ENCODE measurements around the gene TNFRSF1B. TPM values are rescaled to one million over a fixed set of nuclear protein-coding genes. Genes with fewer than 3 reads are reported as not detected.

TNFRSF1B gene
- 10.7 TPM for total RNA-seq

DNA sequence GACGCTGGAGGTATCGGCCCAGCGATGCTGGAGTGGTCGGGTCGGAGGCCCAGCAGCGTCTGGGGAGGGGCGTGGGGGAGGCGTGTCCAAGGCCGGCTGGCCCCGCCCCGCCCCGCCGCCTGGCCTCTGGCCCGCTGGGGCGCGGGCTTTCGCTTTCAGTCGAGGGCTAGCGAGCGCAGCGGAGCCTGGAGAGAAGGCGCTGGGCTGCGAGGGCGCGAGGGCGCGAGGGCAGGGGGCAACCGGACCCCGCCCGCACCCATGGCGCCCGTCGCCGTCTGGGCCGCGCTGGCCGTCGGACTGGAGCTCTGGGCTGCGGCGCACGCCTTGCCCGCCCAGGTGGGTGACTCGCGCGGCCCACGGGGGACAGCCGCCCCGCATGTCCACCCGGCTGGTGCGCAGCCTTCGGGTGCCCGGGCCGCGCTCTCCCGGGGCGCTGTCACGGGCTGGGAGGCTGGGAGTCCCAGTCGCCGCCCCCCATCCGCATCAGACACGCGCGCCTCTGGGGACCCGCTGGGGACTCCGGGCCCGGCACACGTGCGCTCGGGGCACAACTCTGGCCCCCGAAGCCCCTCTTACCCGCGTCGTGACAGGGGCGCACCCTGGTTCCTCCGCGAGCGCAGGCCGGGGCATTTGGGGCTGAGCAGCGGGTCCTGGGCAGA is at the start of gene TNFRSF1B:
Gene TNFRSF1B (plus strand): TSS at position 158 of the 659 bp plus-strand sequence. CDS start 101 bp downstream, at position 259.
- peak; percentile 47 for DNase-seq

DNA sequence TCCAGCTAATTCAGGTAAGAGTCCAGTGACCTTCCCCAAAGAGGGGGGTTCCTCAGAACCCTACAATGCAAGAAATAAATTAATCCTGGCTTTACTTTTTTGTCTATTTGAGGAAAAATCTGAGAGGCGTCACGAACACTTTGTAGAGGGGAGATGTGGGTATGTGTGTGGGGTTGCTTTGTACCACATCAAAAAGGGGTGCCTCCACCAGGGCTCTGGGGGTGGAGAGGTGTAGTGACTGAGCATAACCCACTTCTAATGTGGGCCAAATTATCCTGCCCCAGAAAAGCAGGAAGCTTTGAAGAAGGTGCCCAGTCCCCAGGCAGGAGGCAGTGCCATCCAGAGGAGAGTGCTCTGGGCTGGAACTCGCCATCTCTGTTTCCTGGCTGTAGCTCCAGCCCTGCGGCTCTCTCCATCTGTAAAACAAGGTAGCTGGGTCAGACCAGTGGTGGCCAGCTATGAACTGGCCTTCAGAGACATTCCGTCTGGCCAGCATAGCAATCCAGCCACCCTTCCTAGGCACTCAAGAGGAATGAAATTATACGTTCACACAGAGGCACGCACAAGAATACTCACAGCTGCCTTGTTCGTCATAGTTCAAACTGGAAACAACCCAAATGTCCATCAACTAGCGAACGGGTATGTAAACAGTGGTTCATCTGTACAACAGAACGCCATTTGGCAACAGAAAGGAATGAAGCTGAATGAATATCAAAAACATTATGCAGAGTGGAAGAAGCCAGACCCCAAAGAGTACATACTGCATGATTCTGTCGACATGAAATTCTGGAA is 45.4 kb upstream of the TNFRSF1B start:
- DNase-seq = peak; percentile 83

DNA sequence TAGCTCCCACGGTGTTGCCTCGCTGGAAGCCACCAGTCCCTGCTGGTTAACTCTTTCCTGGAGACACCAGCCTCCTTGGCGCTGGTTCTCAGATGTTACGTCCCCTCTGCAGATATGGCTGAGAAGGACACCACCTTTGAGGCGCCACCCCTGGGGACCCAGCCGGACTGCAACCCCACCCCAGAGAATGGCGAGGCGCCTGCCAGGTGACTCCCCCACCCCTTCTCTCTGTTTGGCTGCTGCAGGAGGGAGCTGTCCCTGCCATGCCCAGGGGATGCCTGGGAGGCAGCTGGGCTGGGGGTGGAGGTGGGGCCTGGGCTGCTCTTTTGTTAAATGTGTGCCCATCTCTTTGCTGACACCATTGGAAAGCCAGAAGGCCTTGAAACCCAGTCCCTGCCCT is 43.6 kb upstream of the TNFRSF1B start:
- no peak for DNase-seq

DNA sequence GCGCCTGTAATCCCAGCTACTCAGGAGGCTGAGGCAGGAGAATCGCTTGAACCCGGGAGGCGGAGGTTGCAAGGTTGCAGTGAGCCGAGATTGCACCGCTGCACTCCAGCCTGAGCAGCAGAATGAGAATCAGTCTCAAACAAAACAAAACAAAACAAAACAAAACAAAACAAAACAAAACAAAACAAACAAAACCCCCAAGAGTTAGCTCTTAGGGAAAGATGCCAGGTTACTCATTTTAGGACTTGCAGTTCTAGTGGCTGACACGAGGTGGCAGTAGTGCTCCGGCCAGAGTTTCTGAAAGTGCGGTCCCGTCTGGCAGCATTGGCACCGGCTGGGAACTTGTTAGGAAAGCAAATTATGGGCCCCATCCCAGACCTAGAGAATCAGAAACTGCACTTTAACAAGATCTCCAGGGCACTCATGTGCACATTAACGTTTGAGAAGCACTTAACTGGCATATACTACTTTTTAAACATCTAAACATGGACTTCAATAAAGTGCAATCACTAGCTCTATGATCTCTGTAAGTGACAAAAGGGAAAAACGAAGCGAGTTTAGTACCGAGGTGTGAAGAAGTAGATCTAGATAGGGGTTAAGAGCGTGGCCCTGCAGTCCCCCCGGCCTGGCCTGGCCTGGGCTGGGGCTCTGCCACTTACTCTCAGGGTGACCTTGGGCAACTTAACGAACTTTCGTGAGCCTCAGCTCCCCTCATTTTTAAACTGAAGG is 41.9 kb upstream of the TNFRSF1B start:
- DNase-seq = peak; percentile 88

DNA sequence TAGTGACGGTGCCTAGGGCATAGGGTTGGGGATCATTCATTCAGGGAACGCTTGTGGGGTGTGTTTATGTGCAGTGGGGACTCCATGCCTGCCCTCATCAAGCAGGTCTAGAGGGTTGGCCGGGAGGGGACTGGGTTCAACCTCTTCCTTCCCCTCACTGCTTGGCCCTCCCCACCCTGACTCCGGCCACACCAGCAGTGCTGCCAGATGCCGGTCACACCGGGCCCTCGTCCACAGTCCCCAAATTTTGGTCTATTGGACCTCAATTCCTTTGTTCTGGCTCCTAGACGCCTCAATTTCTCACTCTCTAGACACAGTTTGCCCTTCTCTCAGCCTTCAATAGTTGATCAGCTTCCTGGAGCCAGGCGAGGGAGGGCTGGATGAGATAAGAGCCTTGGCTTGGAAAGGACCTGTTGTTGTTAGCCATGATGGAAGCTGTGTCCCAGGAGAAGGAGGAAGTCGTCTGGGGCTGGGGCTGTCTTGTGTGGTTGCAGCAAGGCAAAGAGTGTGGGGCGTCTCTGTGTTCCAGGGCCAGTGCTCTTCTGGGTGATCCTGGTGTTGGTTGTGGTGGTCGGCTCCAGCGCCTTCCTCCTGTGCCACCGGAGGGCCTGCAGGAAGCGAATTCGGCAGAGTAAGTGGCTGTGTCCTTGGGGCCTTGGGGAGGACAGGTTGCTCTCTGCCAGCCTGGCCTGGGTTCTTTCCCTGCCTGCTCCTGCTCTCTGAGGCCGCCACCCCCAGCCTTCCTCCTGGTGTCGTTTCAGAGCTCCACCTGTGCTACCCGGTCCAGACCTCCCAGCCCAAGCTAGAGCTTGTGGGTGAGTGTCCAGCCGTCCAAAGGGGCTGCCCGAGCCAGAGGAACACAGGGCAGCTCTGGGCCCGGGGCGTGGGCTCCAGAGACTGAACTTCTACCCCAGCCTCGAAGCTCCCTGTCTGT is 41.1 kb upstream of the TNFRSF1B start:
- DNase-seq = no peak

DNA sequence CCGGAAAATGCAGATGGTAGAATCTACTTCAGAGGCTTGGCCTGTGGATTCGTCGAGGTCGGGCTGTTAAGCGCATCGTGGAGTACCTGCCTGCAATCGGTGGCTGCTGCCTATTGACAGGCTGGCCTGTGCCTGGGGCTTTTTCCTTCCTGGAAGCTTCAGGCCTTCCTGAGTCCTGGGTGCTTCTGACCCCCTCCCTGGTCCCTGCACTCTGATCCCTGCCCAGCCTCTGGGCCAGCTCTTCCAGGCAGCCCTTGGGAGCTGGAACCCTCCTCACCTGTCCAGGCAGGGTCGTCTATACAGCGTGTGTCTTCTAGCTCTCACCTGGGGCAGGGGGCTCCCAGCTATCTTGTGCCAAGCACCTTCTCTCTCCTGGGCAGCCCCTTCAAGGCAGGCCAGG is 40.0 kb upstream of the TNFRSF1B start:
- no peak for DNase-seq

DNA sequence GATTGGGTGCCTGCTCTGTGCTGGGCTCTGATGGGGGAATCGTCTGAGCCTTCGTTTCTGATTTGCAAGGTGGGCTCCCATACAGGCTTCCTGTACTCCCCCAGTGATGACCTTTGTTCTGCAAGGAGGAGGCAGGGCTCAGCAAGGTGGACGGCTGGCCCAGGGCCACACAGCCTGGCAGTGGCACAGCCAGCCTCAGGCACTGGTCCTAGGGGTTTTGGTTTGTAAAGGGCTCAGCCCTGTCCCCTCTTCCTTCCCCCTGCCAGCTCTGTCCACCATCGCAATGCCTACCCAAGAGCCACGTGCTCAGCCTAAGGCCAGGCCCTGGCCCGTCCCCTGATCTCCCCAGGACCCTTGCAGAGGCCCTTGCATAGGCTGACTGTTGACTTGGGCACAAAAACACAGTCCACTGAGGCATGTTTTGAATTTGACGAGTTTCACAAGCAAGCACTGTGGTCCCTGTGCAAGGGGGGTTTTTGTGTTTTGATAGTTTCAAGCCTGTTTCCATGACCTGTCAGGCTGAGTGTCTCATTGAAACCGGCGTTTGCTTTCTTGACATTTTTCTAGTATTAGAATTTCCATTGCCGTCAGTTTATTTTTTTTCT is 39.5 kb upstream of the TNFRSF1B start:
- DNase-seq = no peak

DNA sequence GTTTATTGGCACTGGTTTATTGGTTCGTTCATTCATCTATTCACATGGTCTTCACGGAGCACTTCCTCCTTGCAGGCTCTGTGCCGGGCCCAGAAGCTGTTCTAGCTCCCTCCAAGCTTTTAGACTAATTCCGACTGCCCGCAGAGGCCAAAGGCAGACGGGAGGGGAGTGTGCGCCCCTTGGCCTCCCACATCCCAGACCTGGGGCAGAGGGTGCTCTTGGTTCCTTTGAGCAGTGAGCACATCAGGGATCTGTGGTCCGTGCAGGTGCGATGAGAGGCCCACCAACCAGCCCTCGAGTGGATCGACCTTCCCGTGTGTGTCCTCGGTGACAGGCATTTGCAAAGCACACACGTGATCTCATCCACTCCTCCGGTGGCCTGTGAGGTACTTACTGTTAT is 38.7 kb upstream of the TNFRSF1B start:
- DNase-seq = no peak

DNA sequence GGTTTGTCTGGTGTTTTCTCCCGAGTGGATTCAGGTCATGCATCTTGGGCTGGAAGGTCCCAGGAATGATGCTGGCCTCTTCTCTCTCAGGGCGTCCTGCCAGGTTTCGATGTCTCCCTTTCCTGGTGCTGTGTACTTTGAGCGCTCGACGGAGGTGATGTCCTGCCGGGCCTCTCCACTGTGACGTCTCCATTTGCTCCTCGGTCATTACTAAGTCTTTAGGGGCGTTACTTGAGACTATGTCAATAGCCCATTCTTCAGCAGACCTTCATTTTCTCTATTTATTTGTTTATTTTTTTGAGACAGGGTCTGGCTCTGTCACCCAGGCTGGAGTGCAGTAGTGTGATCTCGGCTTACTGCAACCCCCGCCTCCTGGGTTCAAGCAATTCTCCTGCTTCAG is 37.2 kb upstream of the TNFRSF1B start:
- no peak for DNase-seq

DNA sequence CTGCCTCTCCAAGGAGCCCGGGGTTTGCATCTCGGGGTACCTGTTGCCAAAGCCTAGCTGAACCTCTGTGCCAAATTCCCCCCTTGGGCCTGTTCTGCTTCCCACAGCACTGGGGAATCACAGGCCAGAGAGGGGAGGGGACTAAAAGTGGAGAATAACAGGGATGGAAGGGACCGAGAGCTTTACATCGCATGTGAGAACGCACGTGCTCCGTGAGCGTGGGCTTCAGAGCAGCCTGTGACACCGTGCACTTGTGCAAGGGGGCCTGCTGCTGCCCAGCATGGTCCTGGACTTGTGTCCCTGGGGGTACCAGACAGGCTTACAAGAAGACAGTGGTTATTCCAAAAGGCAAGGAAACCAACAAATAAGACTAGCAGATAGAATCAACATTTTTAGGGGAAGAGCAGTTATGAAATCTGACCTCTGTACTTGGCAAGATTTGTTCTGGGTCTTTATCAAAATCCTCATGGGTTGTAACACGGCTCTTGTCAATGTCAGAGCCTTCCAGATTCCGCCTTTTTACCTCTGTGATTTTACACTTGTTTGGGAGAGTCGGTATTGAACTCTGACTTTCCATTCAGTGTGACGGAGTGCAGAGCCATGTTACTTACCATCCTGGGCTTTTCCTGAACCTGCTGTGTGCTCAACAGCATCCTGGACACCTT is 36.2 kb upstream of the TNFRSF1B start:
- DNase-seq = no peak

DNA sequence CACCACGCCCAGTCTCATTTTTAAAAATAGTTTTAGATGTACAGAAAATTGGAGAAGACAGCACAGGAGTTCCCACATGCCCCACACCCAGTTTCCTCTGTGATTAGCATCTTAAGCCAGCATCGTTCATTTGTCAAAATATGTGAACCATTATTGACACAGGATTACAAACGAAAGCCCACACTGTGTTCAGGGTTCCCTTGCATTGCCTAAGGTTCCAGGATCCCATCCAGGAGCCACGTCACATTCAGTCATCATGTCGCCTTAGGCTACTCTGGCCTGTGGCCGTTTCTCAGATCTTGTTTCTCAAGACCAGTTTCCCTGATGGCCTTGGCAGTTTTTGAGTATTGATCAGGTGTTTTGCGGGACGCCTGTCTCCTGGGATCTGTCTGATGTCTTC is 34.7 kb upstream of the TNFRSF1B start:
- DNase-seq = no peak

DNA sequence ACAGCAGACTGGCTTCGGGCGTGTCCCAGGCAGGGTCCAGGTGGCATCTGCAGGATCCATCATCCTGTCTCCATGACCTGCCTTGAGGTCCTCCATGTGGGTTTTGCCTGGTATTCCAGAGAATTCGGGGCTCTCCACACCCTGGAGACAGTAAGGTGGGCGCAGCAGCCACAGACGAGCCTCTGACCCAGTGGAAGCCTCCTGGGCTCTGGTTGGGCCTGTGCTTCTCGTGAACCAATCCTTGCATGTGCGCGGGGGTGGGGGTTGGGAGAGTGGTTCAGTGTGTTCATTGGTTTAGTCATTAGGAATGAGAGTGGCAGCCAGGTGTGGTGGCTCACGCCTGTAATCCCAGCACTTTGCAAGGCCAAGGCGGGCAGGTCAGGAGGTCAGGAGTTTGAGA is 32.1 kb upstream of the TNFRSF1B start:
- DNase-seq = no peak

DNA sequence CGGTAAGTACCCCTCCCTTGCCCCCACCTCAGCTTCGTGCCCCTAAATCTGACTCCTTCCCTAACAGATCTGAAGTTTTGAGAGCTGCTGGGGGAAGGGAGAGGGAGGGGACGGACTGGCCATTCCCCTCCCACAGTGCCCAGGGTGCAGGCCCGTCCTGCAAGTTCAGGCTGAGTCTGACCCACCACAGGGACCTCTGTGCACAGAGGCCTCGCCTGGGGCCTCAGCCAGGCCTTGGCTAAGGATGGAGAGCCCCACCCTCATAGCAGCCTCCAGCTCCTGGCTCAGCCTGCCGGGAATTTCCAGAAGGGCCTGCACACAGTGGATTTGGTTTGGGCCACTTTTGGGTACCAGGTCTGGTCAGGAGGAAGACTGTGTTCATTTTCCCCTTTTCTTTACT is 31.2 kb upstream of the TNFRSF1B start:
- DNase-seq = no peak

DNA sequence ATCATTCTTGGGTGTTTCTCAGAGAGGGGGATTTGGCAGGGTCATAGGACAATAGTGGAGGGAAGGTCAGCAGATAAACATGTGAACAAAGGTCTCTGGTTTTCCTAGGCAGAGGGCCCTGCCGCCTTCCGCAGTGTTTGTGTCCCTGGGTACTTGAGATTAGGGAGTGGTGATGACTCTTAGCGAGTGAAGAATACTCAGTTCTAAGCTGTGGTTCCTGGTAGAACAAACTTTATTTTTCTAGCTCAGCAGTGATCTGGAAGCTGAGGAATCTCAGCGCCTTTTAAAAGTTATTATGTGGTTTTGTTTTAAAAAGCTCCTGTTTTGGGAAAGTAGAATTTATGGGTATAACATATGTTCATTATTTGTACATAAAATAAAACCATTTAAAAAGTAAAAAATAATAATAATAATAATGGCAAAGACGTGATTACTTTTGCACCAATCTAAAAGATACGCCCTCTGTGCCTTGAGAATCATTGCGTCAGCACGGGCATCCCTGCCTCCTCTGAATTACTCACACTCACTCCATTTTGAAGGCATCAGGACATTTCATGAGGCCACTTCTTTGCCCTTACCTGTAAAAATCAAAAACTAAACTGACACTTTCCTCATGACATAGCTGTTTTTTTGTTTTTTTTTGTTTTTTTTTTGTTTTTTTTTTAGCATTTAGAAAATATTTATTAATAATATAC is 29.7 kb upstream of the TNFRSF1B start:
- no peak for DNase-seq

- no peak for DNase-seq
Measured at GRCh38 chr1:12138196-12139168, 28.3 kb upstream of the TNFRSF1B start.

GRCh38 chr1:12140016-12140415 is 26.8 kb upstream of the TNFRSF1B start:
- no peak for DNase-seq

- no peak for DNase-seq
Measured at GRCh38 chr1:12140515-12141162, 26.2 kb upstream of the TNFRSF1B start.

DNA sequence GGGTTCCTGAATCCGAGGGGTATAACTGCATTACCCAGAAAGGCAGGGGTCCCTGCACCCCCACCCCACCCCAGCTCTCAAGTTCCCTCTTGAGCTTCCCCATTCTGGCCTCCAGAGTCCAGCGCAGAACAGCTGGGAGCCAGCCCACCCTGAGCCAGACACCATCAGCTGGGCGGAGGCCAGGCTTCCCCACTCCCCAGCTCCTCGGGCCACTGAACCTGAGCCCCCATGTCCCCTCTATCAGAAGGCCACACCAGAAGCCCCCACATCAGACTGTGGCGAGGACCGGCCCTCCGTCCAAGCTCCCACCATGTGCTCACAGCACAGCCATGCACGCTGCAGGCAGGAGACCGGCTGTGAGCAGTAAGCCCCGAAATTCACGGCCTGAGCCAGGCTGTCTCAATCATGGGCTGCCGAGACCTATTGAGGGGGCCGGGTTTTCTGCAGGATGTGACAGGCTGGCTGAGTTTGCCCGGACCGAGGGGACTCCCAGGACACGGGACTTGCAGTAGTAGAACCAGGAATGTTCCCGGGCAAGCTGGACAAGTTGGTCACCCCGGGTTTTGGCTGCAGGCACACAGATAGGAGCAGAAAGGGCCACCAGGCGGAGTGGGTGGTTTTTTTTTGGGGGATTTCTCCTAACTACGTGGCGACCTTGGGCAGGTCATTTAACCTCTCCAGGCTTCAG is 25.5 kb upstream of the TNFRSF1B start:
- no peak for DNase-seq
